IMR-90 (cell line): ENCODE measurements around the gene LRP1B.

ENCODE experiments used
- CHD1 ChIP-seq: IDR thresholded peaks from 2 replicates; pipeline ENCODE4 v1.6.1; 2012; ENCODE audit warnings: low read depth, low read length, improper control_type of control experiment
- FOS ChIP-seq: fragments of 150-350 bp; IDR thresholded peaks from 2 replicates; pipeline ENCODE4 v1.6.1; 2016; ENCODE audit warnings: low read depth, low read length
- MAFK ChIP-seq: IDR thresholded peaks from 2 replicates; pipeline ENCODE4 v1.6.1; 2012; ENCODE audit warnings: low read depth, low read length, improper control_type of control experiment
- MAZ ChIP-seq: IDR thresholded peaks from 2 replicates; pipeline ENCODE4 v1.6.1; 2012; ENCODE audit warnings: low read depth, mild to moderate bottlenecking, low read length, improper control_type of control experiment, moderate library complexity, borderline replicate concordance
- MXI1 ChIP-seq: IDR thresholded peaks from 2 replicates; pipeline ENCODE4 v1.6.1; 2012; ENCODE audit warnings: low read depth, mild to moderate bottlenecking, low read length, moderate library complexity, borderline replicate concordance
- NFE2L2 ChIP-seq: fragments of 150-350 bp; IDR thresholded peaks from 2 replicates; pipeline ENCODE4 v1.6.1; 2016; ENCODE audit warnings: low read depth, mild to moderate bottlenecking, low read length
- POLR2A ChIP-seq: IDR thresholded peaks from 2 replicates; pipeline ENCODE4 v1.6.1; 2012; ENCODE audit warnings: mild to moderate bottlenecking, low read depth, low read length
- RAD21 ChIP-seq: IDR thresholded peaks from 2 replicates; pipeline ENCODE4 v1.6.1; 2012; ENCODE audit warnings: low read length, improper control_type of control experiment
- RFX5 ChIP-seq: IDR thresholded peaks from 2 replicates; pipeline ENCODE4 v1.8.0; 2012; ENCODE audit warnings: low read depth, mild to moderate bottlenecking, low read length, moderate library complexity
- SMC3 ChIP-seq: fragments of 150-350 bp; IDR thresholded peaks from 2 replicates; pipeline ENCODE4 v1.6.1; 2016; ENCODE audit warnings: low read depth, mild to moderate bottlenecking, antibody characterized with exemption, low read length, moderate library complexity
- TF ChIP-seq, protein P1 (sequence below): conservative IDR thresholded peaks from 2 replicates; pipeline ENCODE4 v1.5.1; 2012; ENCODE audit warnings: mild to moderate bottlenecking, low read depth, low read length, improper control_type of control experiment
- TF ChIP-seq, protein P2 (sequence below): fragments of 150-350 bp; IDR thresholded peaks from 2 replicates; pipeline ENCODE4 v1.6.1; 2017; ENCODE audit warnings: mild to moderate bottlenecking, antibody characterized with exemption, low read length, low read depth

DNA sequence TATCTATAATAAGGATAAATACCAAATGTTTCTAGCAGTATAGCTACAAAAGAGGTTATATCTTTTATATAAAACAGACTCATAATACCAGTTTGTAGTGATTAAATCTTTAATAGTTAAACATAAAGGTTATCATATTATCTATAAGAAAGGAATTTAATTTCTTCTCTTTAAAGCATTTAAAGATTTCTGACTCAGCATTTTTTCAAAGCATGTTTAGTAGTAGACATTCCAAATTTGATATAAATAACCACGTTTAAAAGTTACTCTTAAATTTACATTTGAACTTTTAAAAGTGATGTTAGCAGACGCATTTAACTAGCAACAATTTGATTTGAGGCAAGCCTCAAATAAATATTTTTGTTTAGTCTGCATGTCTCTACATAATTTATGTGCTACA, 1842.6 kb downstream of the LRP1B start:
- TF ChIP-seq, protein P1, sequence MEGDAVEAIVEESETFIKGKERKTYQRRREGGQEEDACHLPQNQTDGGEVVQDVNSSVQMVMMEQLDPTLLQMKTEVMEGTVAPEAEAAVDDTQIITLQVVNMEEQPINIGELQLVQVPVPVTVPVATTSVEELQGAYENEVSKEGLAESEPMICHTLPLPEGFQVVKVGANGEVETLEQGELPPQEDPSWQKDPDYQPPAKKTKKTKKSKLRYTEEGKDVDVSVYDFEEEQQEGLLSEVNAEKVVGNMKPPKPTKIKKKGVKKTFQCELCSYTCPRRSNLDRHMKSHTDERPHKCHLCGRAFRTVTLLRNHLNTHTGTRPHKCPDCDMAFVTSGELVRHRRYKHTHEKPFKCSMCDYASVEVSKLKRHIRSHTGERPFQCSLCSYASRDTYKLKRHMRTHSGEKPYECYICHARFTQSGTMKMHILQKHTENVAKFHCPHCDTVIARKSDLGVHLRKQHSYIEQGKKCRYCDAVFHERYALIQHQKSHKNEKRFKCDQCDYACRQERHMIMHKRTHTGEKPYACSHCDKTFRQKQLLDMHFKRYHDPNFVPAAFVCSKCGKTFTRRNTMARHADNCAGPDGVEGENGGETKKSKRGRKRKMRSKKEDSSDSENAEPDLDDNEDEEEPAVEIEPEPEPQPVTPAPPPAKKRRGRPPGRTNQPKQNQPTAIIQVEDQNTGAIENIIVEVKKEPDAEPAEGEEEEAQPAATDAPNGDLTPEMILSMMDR = no peak
- TF ChIP-seq POLR2A (no peak), SMC3 (no peak), MAZ (no peak), MAFK (peak; percentile 95), RFX5 (no peak), CHD1 (no peak), FOS (no peak), NFE2L2 (no peak), MXI1 (no peak), RAD21 (no peak)
- TF ChIP-seq, protein P2, sequence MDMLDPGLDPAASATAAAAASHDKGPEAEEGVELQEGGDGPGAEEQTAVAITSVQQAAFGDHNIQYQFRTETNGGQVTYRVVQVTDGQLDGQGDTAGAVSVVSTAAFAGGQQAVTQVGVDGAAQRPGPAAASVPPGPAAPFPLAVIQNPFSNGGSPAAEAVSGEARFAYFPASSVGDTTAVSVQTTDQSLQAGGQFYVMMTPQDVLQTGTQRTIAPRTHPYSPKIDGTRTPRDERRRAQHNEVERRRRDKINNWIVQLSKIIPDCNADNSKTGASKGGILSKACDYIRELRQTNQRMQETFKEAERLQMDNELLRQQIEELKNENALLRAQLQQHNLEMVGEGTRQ = no peak
